Measurements from ENCODE around the gene MAP2K5.

- TF ChIP-seq EZH2 (IDR thresholded peaks at IDR 0.05; ENCODE audit: borderline replicate concordance, low read length): no peak
- TF ChIP-seq, protein P1, sequence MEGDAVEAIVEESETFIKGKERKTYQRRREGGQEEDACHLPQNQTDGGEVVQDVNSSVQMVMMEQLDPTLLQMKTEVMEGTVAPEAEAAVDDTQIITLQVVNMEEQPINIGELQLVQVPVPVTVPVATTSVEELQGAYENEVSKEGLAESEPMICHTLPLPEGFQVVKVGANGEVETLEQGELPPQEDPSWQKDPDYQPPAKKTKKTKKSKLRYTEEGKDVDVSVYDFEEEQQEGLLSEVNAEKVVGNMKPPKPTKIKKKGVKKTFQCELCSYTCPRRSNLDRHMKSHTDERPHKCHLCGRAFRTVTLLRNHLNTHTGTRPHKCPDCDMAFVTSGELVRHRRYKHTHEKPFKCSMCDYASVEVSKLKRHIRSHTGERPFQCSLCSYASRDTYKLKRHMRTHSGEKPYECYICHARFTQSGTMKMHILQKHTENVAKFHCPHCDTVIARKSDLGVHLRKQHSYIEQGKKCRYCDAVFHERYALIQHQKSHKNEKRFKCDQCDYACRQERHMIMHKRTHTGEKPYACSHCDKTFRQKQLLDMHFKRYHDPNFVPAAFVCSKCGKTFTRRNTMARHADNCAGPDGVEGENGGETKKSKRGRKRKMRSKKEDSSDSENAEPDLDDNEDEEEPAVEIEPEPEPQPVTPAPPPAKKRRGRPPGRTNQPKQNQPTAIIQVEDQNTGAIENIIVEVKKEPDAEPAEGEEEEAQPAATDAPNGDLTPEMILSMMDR (conservative IDR thresholded peaks at IDR 0.05 in 1 of 2, IDR thresholded peaks at IDR 0.05 in 1 of 2; ENCODE audit: extremely low read depth in 1 of 2, insufficient read depth in 1 of 2, low read depth in 1 of 2, low read length in 2 of 2): no peak
Measured at GRCh38 chr15:67554580-67554979, 12.1 kb downstream of the MAP2K5 start.
